ENCODE results near the gene ITGA8. TPM values are rescaled to one million over a fixed set of nuclear protein-coding genes. Genes with fewer than 3 reads are reported as not detected.

The ITGA8 gene
- total and polyA plus RNA-seq, 2 of the 4 experiments (the other 2 are of a cell fraction), result under 0.01 to 0.02 TPM

GRCh38 chr10:15661574-15661973 is 58.1 kb downstream of the ITGA8 start:
- no peaks in the 10 kb centered on the region for H3K4me1 ChIP-seq (ENCODE audit: control insufficient read depth, insufficient read depth, low read length)
- H3K9me3 ChIP-seq (ENCODE audit: control insufficient read depth, insufficient read depth, low read length), result no peaks in the 10 kb centered on the region
- H3K14ac ChIP-seq (replicated peaks; ENCODE audit: low read depth, low read length), result no peak overlapping the region
- H3K56ac ChIP-seq (ENCODE audit: extremely low read depth, insufficient read depth, low read length), result no peak overlapping the region
- H3K9me1 ChIP-seq (ENCODE audit: insufficient read depth, low read length), result no peaks in the 10 kb centered on the region
- H4K5ac ChIP-seq (ENCODE audit: low read depth, low read length), result no peak overlapping the region
- POLR2A ChIA-PET (ENCODE audit: unreplicated experiment), result no interaction called here
- no peak overlapping the region for H3K4ac ChIP-seq (ENCODE audit: low read depth, low read length)
- CTCF ChIA-PET, result interaction anchor here (0.6 kb wide), 2 partner anchors 10 to 29 kb away, joined by 4 to 5 read pairs; no protein-coding TSS in a partner anchor
- peaks cover 2% of the 10 kb centered on the region; the same call in 1 of the 2 replicates for H3K27me3 ChIP-seq (ENCODE audit: control insufficient read depth, insufficient read depth, low read length)
- H2BK5ac ChIP-seq (ENCODE audit: low read depth, low read length, poor library complexity, severe bottlenecking), result no peak overlapping the region
- H2AFZ ChIP-seq (replicated peaks; ENCODE audit: low read length, poor library complexity), result no peak overlapping the region
- H4K91ac ChIP-seq (ENCODE audit: insufficient read depth, low read depth, low read length), result no peak overlapping the region
- in situ Hi-C loops (cut with MboI; ENCODE audit: low sequenced_read_pairs) (no loop called here), intact Hi-C loops (cut with micrococcal nuclease) (no loop called here), dilution Hi-C loops (cut with HindIII; ENCODE audit: low sequenced_read_pairs, unreplicated experiment) (no loop called here)
- WGBS, 2 experiments (ENCODE audit: extremely low coverage in 2 of 2, insufficient read length in 1 of 2), result 30% methylated on average over 2 of the region's 5 CpGs; no CpG with 5 or more reads in 1 of the 2 experiments
- no peak overlapping the region for H3K4me3 ChIP-seq (ENCODE audit: insufficient read depth, low read depth, low read length)
- ATAC-seq (ENCODE audit: low read depth) (no peak), DNase-seq (no peak)
- no peaks in the 10 kb centered on the region for H3K36me3 ChIP-seq (ENCODE audit: control insufficient read depth, insufficient read depth, low read length)
- H2AK9ac ChIP-seq (replicated peaks; ENCODE audit: low read depth, low read length, poor library complexity), result no peak overlapping the region
- H3K18ac ChIP-seq (ENCODE audit: low read depth, low read length), result no peak overlapping the region
- no peak overlapping the region for H3K9ac ChIP-seq (ENCODE audit: low read depth, low read length)
- H2BK15ac ChIP-seq (ENCODE audit: low read depth, low read length), result no peak overlapping the region
- TF ChIP-seq CHD1 (IDR thresholded peaks at IDR 0.05; ENCODE audit: low read depth, low read length) (no peak), USF2 (IDR thresholded peaks at IDR 0.05; ENCODE audit: low read depth, low read length) (no peak), MXI1 (IDR thresholded peaks at IDR 0.05; ENCODE audit: borderline replicate concordance, low read depth, low read length) (no peak), SMC3 (IDR thresholded peaks at IDR 0.05; ENCODE audit: low read depth, low read length) (no peak), MAZ (IDR thresholded peaks at IDR 0.05; ENCODE audit: borderline replicate concordance, low read depth, low read length) (no peak), NFE2L2 (IDR thresholded peaks at IDR 0.05; ENCODE audit: low read depth, low read length) (no peak)
- no peaks in the 10 kb centered on the region for H4K20me1 ChIP-seq (ENCODE audit: insufficient read depth, low read length)
- H2AK5ac ChIP-seq (ENCODE audit: low read depth, low read length), result no peak overlapping the region
- no peak overlapping the region for H2BK120ac ChIP-seq (ENCODE audit: low read depth, low read length)
- H2BK20ac ChIP-seq (ENCODE audit: low read depth, low read length), result no peak overlapping the region
- H3K23ac ChIP-seq (ENCODE audit: low read depth, low read length), result no peak overlapping the region
- no peak overlapping the region for H4K8ac ChIP-seq (ENCODE audit: low read depth in 2 of 2, low read length in 2 of 2)
- no peak overlapping the region for H3K27ac ChIP-seq (ENCODE audit: insufficient read depth, low read length)
- H3K4me2 ChIP-seq (ENCODE audit: low read depth, low read length), result no peak overlapping the region
- no peaks in the 10 kb centered on the region for H3K79me1 ChIP-seq (ENCODE audit: low read depth in 1 of 2, low read length in 2 of 2)
- BruUV-seq (replicated peaks), result no TSS peak
